Sigmoid colon (tissue), 4 donors: ENCODE data around the gene ZNF670.
"Not testable (repeated sequence)": the region's sequence is repeated elsewhere in the genome, so short reads cannot be mapped to it uniquely, and the experiment has no call there.

Experiments
- POLR2A ChIP-seq, 2 donors: fragments of 450-650 bp; IDR thresholded peaks; one replicate each; pipeline ENCODE4 v1.6.1; 2016; ENCODE audit warnings: antibody characterized with exemption in 2 of 2, mild to moderate bottlenecking in 2 of 2, moderate library complexity in 2 of 2
- POLR2AphosphoS5 ChIP-seq, 4 donors: sonication (generic); formaldehyde crosslinking; IDR thresholded peaks; one replicate each; pipeline ENCODE4 v1.6.1; 2017; ENCODE audit warnings: antibody characterized with exemption in 4 of 4
- TF ChIP-seq, protein P1 (sequence below), 4 experiments: fragments of 450-650 bp in 3 of 4; fragments of 200-600 bp in 1 of 4; IDR thresholded peaks; one replicate each; pipeline ENCODE4 v1.5.1; 2016 to 2019; ENCODE audit warnings: antibody characterized with exemption in 4 of 4, mild to moderate bottlenecking in 3 of 4, moderate library complexity in 2 of 4

GRCh38 chr1:247126166-247126565, 47.6 kb upstream of the ZNF670 start:
- TF ChIP-seq, protein P1, sequence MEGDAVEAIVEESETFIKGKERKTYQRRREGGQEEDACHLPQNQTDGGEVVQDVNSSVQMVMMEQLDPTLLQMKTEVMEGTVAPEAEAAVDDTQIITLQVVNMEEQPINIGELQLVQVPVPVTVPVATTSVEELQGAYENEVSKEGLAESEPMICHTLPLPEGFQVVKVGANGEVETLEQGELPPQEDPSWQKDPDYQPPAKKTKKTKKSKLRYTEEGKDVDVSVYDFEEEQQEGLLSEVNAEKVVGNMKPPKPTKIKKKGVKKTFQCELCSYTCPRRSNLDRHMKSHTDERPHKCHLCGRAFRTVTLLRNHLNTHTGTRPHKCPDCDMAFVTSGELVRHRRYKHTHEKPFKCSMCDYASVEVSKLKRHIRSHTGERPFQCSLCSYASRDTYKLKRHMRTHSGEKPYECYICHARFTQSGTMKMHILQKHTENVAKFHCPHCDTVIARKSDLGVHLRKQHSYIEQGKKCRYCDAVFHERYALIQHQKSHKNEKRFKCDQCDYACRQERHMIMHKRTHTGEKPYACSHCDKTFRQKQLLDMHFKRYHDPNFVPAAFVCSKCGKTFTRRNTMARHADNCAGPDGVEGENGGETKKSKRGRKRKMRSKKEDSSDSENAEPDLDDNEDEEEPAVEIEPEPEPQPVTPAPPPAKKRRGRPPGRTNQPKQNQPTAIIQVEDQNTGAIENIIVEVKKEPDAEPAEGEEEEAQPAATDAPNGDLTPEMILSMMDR (IDR thresholded peaks at IDR 0.05): not testable (repeated sequence)
- not testable (repeated sequence) for TF ChIP-seq POLR2AphosphoS5, POLR2A (IDR thresholded peaks at IDR 0.05)
